ENCODE data around the gene SLC6A3.

- no peak for TF ChIP-seq CTCF (IDR thresholded peaks at IDR 0.05; ENCODE audit: low read depth, low read length)
- no peak for TF ChIP-seq EZH2phosphoT487 (IDR thresholded peaks at IDR 0.05; ENCODE audit: low read depth)
Observed at GRCh38 chr5:1445313-1445688, at the start of gene SLC6A3.

All from OCI-LY3 (cell line).